Endothelial cell of umbilical vein (primary cell): ENCODE results near the gene ALDH4A1.

Source experiments
- EZH2 ChIP-seq: IDR thresholded peaks from 2 replicates; pipeline ENCODE4 v1.6.1; 2012; ENCODE audit warnings: borderline replicate concordance, low read depth, mild to moderate bottlenecking, moderate library complexity, low read length, inconsistent platforms; ENCODE audit not compliant: severe bottlenecking
- FOS ChIP-seq: IDR thresholded peaks from 2 replicates; pipeline ENCODE4 v1.6.1; 2011; ENCODE audit warnings: mild to moderate bottlenecking, low read length, moderate library complexity, borderline replicate concordance; ENCODE audit not compliant: insufficient read depth
- GATA2 ChIP-seq: IDR thresholded peaks from 2 replicates; pipeline ENCODE4 v1.7.0; 2011; ENCODE audit warnings: low read depth, mild to moderate bottlenecking, moderate library complexity, mixed read lengths, low read length; ENCODE audit not compliant: insufficient read length, insufficient read depth
- JUN ChIP-seq: IDR thresholded peaks from 2 replicates; pipeline ENCODE4 v1.6.1; 2011; ENCODE audit warnings: borderline replicate concordance, low read depth; ENCODE audit not compliant: insufficient read length, insufficient read depth
- MYC ChIP-seq: IDR thresholded peaks from one replicate; pipeline ENCODE4 v1.6.1; 2011; ENCODE audit warnings: mild to moderate bottlenecking, low read depth, low read length
- POLR2A ChIP-seq: IDR thresholded peaks from 2 replicates; pipeline ENCODE4 v1.6.1; 2012; ENCODE audit warnings: low read depth, mild to moderate bottlenecking, control low read depth, low read length
- POLR2AphosphoS5 ChIP-seq: IDR thresholded peaks from 2 replicates; pipeline ENCODE4 v1.6.1; 2012; ENCODE audit warnings: low read depth, mild to moderate bottlenecking, control low read depth, low read length, moderate library complexity; ENCODE audit not compliant: insufficient read depth
- TF ChIP-seq, protein P1 (sequence below), 2 donors: IDR thresholded peaks; 1 replicate in 1 of 2; 2 replicates in 1 of 2; pipeline ENCODE4 v1.5.1; 2011; ENCODE audit warnings: low read length in 2 of 2, mild to moderate bottlenecking in 2 of 2, moderate library complexity in 2 of 2, control low read depth in 1 of 2, inconsistent platforms in 1 of 2, low read depth in 1 of 2; ENCODE audit not compliant: insufficient read depth in 1 of 2; ENCODE audit errors: extremely low read depth in 1 of 2

DNA sequence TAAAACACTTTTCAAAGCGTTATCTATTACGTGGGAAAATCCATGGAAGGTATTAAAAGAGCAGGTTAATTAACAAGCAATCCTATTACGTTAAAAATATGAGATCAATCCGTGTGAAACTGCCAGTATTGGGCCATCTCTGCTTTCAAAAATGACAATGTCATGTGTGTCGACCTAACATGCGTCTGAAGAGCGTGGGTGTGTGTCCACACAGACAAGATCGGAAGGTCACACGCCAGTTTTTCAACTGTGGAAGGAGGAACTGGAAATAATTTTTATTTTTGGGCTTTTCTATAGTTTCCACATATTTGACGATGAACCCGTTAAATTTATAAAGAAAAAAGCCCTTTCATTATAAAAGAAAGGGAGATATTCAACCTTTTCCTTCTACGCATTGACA lies 17.6 kb upstream of the ALDH4A1 start:
- TF ChIP-seq EZH2 (no peak), POLR2A (no peak), JUN (no peak), POLR2AphosphoS5 (no peak), MYC (no peak), FOS (no peak), GATA2 (no peak)
- TF ChIP-seq, protein P1, sequence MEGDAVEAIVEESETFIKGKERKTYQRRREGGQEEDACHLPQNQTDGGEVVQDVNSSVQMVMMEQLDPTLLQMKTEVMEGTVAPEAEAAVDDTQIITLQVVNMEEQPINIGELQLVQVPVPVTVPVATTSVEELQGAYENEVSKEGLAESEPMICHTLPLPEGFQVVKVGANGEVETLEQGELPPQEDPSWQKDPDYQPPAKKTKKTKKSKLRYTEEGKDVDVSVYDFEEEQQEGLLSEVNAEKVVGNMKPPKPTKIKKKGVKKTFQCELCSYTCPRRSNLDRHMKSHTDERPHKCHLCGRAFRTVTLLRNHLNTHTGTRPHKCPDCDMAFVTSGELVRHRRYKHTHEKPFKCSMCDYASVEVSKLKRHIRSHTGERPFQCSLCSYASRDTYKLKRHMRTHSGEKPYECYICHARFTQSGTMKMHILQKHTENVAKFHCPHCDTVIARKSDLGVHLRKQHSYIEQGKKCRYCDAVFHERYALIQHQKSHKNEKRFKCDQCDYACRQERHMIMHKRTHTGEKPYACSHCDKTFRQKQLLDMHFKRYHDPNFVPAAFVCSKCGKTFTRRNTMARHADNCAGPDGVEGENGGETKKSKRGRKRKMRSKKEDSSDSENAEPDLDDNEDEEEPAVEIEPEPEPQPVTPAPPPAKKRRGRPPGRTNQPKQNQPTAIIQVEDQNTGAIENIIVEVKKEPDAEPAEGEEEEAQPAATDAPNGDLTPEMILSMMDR (IDR thresholded peaks at IDR 0.05; ENCODE audit: extremely low read depth in 1 of 2, insufficient read depth in 1 of 2, low read depth in 1 of 2, low read length in 2 of 2), result no peak
